ENCODE results near the gene MFSD6.
"Not testable (repeated sequence)": the region's sequence is repeated elsewhere in the genome, so short reads cannot be mapped to it uniquely, and the experiment has no call there.

Gene MFSD6

GRCh38 chr2:190494600-190495227 lies 86.6 kb downstream of the MFSD6 start:
- not testable (repeated sequence) for H3K4me1 ChIP-seq (ENCODE audit: control insufficient read depth, low read depth, low read length); H3K27ac ChIP-seq (ENCODE audit: low read length)

GRCh38 chr2:190497428-190497827 lies 89.3 kb downstream of the MFSD6 start:
- no peaks in the 10 kb centered on the region for H3K27me3 ChIP-seq (ENCODE audit: control insufficient read depth, insufficient read depth, low read length)
- peaks cover 5% of the 10 kb centered on the region for H3K4me1 ChIP-seq (ENCODE audit: control insufficient read depth, low read depth, low read length)
- no peaks in the 10 kb centered on the region for H3K36me3 ChIP-seq (ENCODE audit: control insufficient read depth, low read depth, low read length)
- no peak overlapping the region for H3K27ac ChIP-seq (ENCODE audit: low read length)
- no peak overlapping the region for H3K9ac ChIP-seq (ENCODE audit: low read length)
- H3K9me3 ChIP-seq (ENCODE audit: control insufficient read depth, low read depth, low read length), result no peaks in the 10 kb centered on the region
- H3K4me3 ChIP-seq (ENCODE audit: low read length), result no peak overlapping the region

More at GRCh38 chr2:190494600-190495227, 86.6 kb downstream of the MFSD6 start:
- H3K9ac ChIP-seq (ENCODE audit: low read length); H3K9me3 ChIP-seq (ENCODE audit: control insufficient read depth, low read depth, low read length); H3K36me3 ChIP-seq (ENCODE audit: control insufficient read depth, low read depth, low read length); H3K4me3 ChIP-seq (ENCODE audit: low read length); H3K27me3 ChIP-seq (ENCODE audit: control insufficient read depth, insufficient read depth, low read length): not testable (repeated sequence)

GRCh38 chr2:190499273-190499672 lies 91.1 kb downstream of the MFSD6 start:
- Histone ChIP-seq H3K27ac (ENCODE audit: low read length) (no peak overlapping the region), H3K27me3 (ENCODE audit: control insufficient read depth, insufficient read depth, low read length) (no peaks in the 10 kb centered on the region), H3K9ac (ENCODE audit: low read length) (no peak overlapping the region), H3K4me3 (ENCODE audit: low read length) (no peak overlapping the region), H3K36me3 (ENCODE audit: control insufficient read depth, low read depth, low read length) (no peaks in the 10 kb centered on the region), H3K9me3 (ENCODE audit: control insufficient read depth, low read depth, low read length) (no peaks in the 10 kb centered on the region), H3K4me1 (ENCODE audit: control insufficient read depth, low read depth, low read length) (peaks cover 5% of the 10 kb centered on the region)

GRCh38 chr2:190500054-190500502 lies 91.9 kb downstream of the MFSD6 start:
- Histone ChIP-seq H3K4me3 (ENCODE audit: low read length) (no peak overlapping the region), H3K9ac (ENCODE audit: low read length) (no peak overlapping the region), H3K4me1 (ENCODE audit: control insufficient read depth, low read depth, low read length) (peaks cover 5% of the 10 kb centered on the region), H3K36me3 (ENCODE audit: control insufficient read depth, low read depth, low read length) (no peaks in the 10 kb centered on the region), H3K27me3 (ENCODE audit: control insufficient read depth, insufficient read depth, low read length) (no peaks in the 10 kb centered on the region), H3K27ac (ENCODE audit: low read length) (no peak overlapping the region), H3K9me3 (ENCODE audit: control insufficient read depth, low read depth, low read length) (no peaks in the 10 kb centered on the region)

- H3K9ac ChIP-seq (ENCODE audit: low read length), result no peak overlapping the region
- no peak overlapping the region for H3K4me3 ChIP-seq (ENCODE audit: low read length)
- H3K4me1 ChIP-seq (ENCODE audit: control insufficient read depth, low read depth, low read length), result peaks cover 5% of the 10 kb centered on the region
- no peaks in the 10 kb centered on the region for H3K27me3 ChIP-seq (ENCODE audit: control insufficient read depth, insufficient read depth, low read length)
- no peaks in the 10 kb centered on the region for H3K36me3 ChIP-seq (ENCODE audit: control insufficient read depth, low read depth, low read length)
- no peak overlapping the region for H3K27ac ChIP-seq (ENCODE audit: low read length)
- no peaks in the 10 kb centered on the region for H3K9me3 ChIP-seq (ENCODE audit: control insufficient read depth, low read depth, low read length)
Observed at GRCh38 chr2:190501231-190501630, 93.1 kb downstream of the MFSD6 start.

GRCh38 chr2:190501702-190502407 lies 93.7 kb downstream of the MFSD6 start:
- H3K27me3 ChIP-seq (ENCODE audit: control insufficient read depth, insufficient read depth, low read length), result no peaks in the 10 kb centered on the region

GRCh38 chr2:190503088-190503487 lies 94.9 kb downstream of the MFSD6 start:
- peaks cover 5% of the 10 kb centered on the region for H3K4me1 ChIP-seq (ENCODE audit: control insufficient read depth, low read depth, low read length)
- no peak overlapping the region for H3K4me3 ChIP-seq (ENCODE audit: low read length)
- no peaks in the 10 kb centered on the region for H3K27me3 ChIP-seq (ENCODE audit: control insufficient read depth, insufficient read depth, low read length)
- no peak overlapping the region for H3K9ac ChIP-seq (ENCODE audit: low read length)
- H3K36me3 ChIP-seq (ENCODE audit: control insufficient read depth, low read depth, low read length), result no peaks in the 10 kb centered on the region
- no peak overlapping the region for H3K27ac ChIP-seq (ENCODE audit: low read length)
- no peaks in the 10 kb centered on the region for H3K9me3 ChIP-seq (ENCODE audit: control insufficient read depth, low read depth, low read length)

More at GRCh38 chr2:190501702-190502407, 93.7 kb downstream of the MFSD6 start:
- Histone ChIP-seq H3K4me3 (ENCODE audit: low read length) (no peak overlapping the region), H3K27ac (ENCODE audit: low read length) (no peak overlapping the region), H3K9me3 (ENCODE audit: control insufficient read depth, low read depth, low read length) (no peaks in the 10 kb centered on the region), H3K9ac (ENCODE audit: low read length) (no peak overlapping the region), H3K36me3 (ENCODE audit: control insufficient read depth, low read depth, low read length) (no peaks in the 10 kb centered on the region), H3K4me1 (ENCODE audit: control insufficient read depth, low read depth, low read length) (peaks cover 5% of the 10 kb centered on the region)

GRCh38 chr2:190504912-190505311 lies 96.8 kb downstream of the MFSD6 start:
- Histone ChIP-seq H3K4me1 (ENCODE audit: control insufficient read depth, low read depth, low read length) (peaks cover 5% of the 10 kb centered on the region), H3K9me3 (ENCODE audit: control insufficient read depth, low read depth, low read length) (no peaks in the 10 kb centered on the region), H3K36me3 (ENCODE audit: control insufficient read depth, low read depth, low read length) (peaks cover 3% of the 10 kb centered on the region), H3K4me3 (ENCODE audit: low read length) (no peak overlapping the region), H3K9ac (ENCODE audit: low read length) (no peak overlapping the region), H3K27me3 (ENCODE audit: control insufficient read depth, insufficient read depth, low read length) (no peaks in the 10 kb centered on the region), H3K27ac (ENCODE audit: low read length) (no peak overlapping the region)

- Histone ChIP-seq H3K27me3 (ENCODE audit: control insufficient read depth, insufficient read depth, low read length) (no peaks in the 10 kb centered on the region), H3K36me3 (ENCODE audit: control insufficient read depth, low read depth, low read length) (peaks cover 3% of the 10 kb centered on the region), H3K9ac (ENCODE audit: low read length) (no peak overlapping the region), H3K9me3 (ENCODE audit: control insufficient read depth, low read depth, low read length) (no peaks in the 10 kb centered on the region), H3K4me1 (ENCODE audit: control insufficient read depth, low read depth, low read length) (no peaks in the 10 kb centered on the region), H3K4me3 (ENCODE audit: low read length) (no peak overlapping the region), H3K27ac (ENCODE audit: low read length) (no peak overlapping the region)
Observed at GRCh38 chr2:190505696-190506095, 97.5 kb downstream of the MFSD6 start.

- no peak overlapping the region for H3K27ac ChIP-seq (ENCODE audit: low read length)
- no peaks in the 10 kb centered on the region for H3K4me1 ChIP-seq (ENCODE audit: control insufficient read depth, low read depth, low read length)
- no peak overlapping the region for H3K9ac ChIP-seq (ENCODE audit: low read length)
- H3K27me3 ChIP-seq (ENCODE audit: control insufficient read depth, insufficient read depth, low read length), result no peaks in the 10 kb centered on the region
- H3K9me3 ChIP-seq (ENCODE audit: control insufficient read depth, low read depth, low read length), result no peaks in the 10 kb centered on the region
- peaks cover 3% of the 10 kb centered on the region for H3K36me3 ChIP-seq (ENCODE audit: control insufficient read depth, low read depth, low read length)
- no peak overlapping the region for H3K4me3 ChIP-seq (ENCODE audit: low read length)
Observed at GRCh38 chr2:190506666-190507065, 98.5 kb downstream of the MFSD6 start.

GRCh38 chr2:190507135-190507534 lies 99.0 kb downstream of the MFSD6 start:
- Histone ChIP-seq H3K4me1 (ENCODE audit: control insufficient read depth, low read depth, low read length) (no peaks in the 10 kb centered on the region), H3K4me3 (ENCODE audit: low read length) (no peak overlapping the region), H3K27ac (ENCODE audit: low read length) (no peak overlapping the region), H3K36me3 (ENCODE audit: control insufficient read depth, low read depth, low read length) (peaks cover 3% of the 10 kb centered on the region), H3K27me3 (ENCODE audit: control insufficient read depth, insufficient read depth, low read length) (no peaks in the 10 kb centered on the region), H3K9me3 (ENCODE audit: control insufficient read depth, low read depth, low read length) (no peaks in the 10 kb centered on the region), H3K9ac (ENCODE audit: low read length) (no peak overlapping the region)

GRCh38 chr2:190509895-190510294 lies 101.7 kb downstream of the MFSD6 start:
- not testable (repeated sequence) for H3K36me3 ChIP-seq (ENCODE audit: control insufficient read depth, low read depth, low read length); H3K27me3 ChIP-seq (ENCODE audit: control insufficient read depth, insufficient read depth, low read length); H3K9me3 ChIP-seq (ENCODE audit: control insufficient read depth, low read depth, low read length); H3K27ac ChIP-seq (ENCODE audit: low read length); H3K4me3 ChIP-seq (ENCODE audit: low read length); H3K4me1 ChIP-seq (ENCODE audit: control insufficient read depth, low read depth, low read length); H3K9ac ChIP-seq (ENCODE audit: low read length)

Measured in iPS-18a (cell line).